Ectodermal cell (in vitro differentiated cells): ENCODE results near the gene GRIK1.

Experiments used
- H3K27ac ChIP-seq: 2 replicates; pipeline ENCODE4 v1.7.0; 2013; ENCODE audit warnings: mild to moderate bottlenecking, low read depth, low read length; ENCODE audit not compliant: insufficient read depth, poor library complexity, severe bottlenecking
- H3K27me3 ChIP-seq: 2 replicates; pipeline ENCODE4 v1.7.0; 2013; ENCODE audit warnings: mild to moderate bottlenecking, low read length; ENCODE audit not compliant: insufficient read depth, control insufficient read depth, poor library complexity, severe bottlenecking
- H3K36me3 ChIP-seq: one replicate; pipeline ENCODE4 v1.7.0; 2013; ENCODE audit warnings: low read length; ENCODE audit not compliant: control insufficient read depth, insufficient read depth
- H3K4me1 ChIP-seq: one replicate; pipeline ENCODE4 v1.7.0; 2013; ENCODE audit warnings: low read length; ENCODE audit not compliant: control insufficient read depth, insufficient read depth
- H3K4me3 ChIP-seq: 2 replicates; pipeline ENCODE4 v1.7.0; 2013; ENCODE audit warnings: low read depth, low read length, control low read depth; ENCODE audit not compliant: insufficient read depth
- H3K9me3 ChIP-seq: 2 replicates; pipeline ENCODE4 v1.7.0; 2013; ENCODE audit warnings: mild to moderate bottlenecking, low read length, moderate library complexity; ENCODE audit not compliant: control insufficient read depth
- WGBS, 2 experiments: methylation state at CpG; one replicate each; pipeline ENCODE4 v1.1.7; 2013; ENCODE audit warnings: missing lambda C conversion rate in 2 of 2; 5-methylcytosine and 5-hydroxymethylcytosine counted together

The GRIK1 gene

DNA sequence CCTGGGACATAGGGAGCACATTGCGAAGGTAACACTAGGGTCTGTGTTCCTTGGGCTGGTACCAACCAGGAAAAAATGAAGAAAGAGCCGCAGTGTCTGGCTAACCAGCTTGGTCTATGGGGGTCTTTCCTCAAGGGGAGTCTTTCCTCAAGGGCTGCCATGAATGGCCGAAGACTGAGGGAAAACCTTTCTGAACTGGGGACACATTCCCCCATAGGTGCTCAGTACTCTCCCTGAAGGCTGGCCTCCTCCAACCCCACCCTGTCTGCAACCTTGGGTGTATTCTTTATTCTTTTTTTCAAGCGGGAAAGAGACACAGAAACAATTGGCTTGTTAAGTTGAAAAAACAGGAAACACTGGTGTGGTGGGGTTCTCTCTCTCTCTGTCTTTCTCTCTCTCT lies 440.6 kb downstream of the GRIK1 start:
- Histone ChIP-seq H3K4me1 (no peaks in the 10 kb centered on the region), H3K27ac (no peak overlapping the region), H3K9me3 (no peaks in the 10 kb centered on the region), H3K27me3 (no peaks in the 10 kb centered on the region), H3K36me3 (no peaks in the 10 kb centered on the region), H3K4me3 (no peak overlapping the region)
- WGBS, 2 experiments: 93 to 97% methylated on average over 3 to 4 of the region's 4 CpGs

DNA sequence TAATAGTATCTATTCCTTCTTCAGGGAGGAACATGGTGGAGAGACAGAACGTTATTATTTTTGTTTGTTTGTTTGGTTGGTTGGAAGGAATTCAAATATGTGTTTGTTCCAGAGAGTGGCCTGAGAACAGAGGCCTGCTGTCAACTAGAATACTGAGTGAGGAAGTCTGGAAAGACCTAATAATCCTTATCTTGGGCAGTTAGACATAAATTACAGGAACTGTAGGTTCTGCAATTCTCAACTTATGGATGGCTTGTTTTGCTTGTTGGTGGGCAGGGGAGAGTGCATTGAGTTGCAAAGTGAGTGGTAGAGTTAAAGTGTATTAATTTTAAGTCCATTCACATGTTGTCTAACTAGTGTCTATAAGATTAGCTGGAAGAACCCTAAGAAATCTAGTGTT lies 443.5 kb downstream of the GRIK1 start:
- no peaks in the 10 kb centered on the region for H3K36me3 ChIP-seq
- H3K4me3 ChIP-seq: no peak overlapping the region
- no peaks in the 10 kb centered on the region for H3K9me3 ChIP-seq
- no peaks in the 10 kb centered on the region for H3K4me1 ChIP-seq
- no peaks in the 10 kb centered on the region for H3K27me3 ChIP-seq
- WGBS, 2 experiments: 92 to 94% methylated on average over 1 of the region's 1 CpG
- H3K27ac ChIP-seq: no peak overlapping the region

GRCh38 chr21:29490016-29490415 lies 449.8 kb downstream of the GRIK1 start:
- Histone ChIP-seq H3K4me3 (no peak overlapping the region), H3K36me3 (no peaks in the 10 kb centered on the region), H3K9me3 (no peaks in the 10 kb centered on the region), H3K27me3 (no peaks in the 10 kb centered on the region), H3K4me1 (peaks cover 4% of the 10 kb centered on the region), H3K27ac (no peak overlapping the region)
- 94 to 98% methylated on average over 3 of the region's 3 CpGs for WGBS, 2 experiments

DNA sequence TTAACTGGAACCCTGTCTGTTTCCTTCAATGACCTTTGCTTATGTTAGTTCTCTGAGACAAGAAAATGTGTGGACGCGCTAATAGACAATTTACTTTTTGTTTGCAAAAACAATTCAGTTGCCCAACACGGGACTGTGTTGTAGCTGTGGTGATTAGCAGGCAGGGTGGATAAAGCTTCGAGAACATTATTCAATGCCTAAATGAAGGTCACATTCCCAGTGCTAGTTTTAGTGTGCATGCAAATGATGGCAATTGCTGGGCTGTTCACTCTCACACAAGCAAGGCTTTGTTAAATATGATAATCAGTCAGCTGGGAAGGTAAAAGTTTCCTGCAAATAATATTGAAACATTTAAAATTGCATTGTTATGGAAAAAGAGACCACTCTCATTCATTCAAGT lies 452.6 kb downstream of the GRIK1 start:
- Histone ChIP-seq H3K9me3 (no peaks in the 10 kb centered on the region), H3K4me3 (no peak overlapping the region), H3K4me1 (peaks cover 4% of the 10 kb centered on the region), H3K27ac (no peak overlapping the region), H3K27me3 (no peaks in the 10 kb centered on the region), H3K36me3 (no peaks in the 10 kb centered on the region)
- WGBS, 2 experiments: 57 to 63% methylated on average over 4 of the region's 4 CpGs
